Duodenal mucosa (tissue), 2 donors: ENCODE results near the gene ENDOD1.
A peak's percentile ranks its signal among the peaks of the same experiment; 100 is the strongest.

ENCODE experiments used
- H3K27ac ChIP-seq: one replicate; pipeline ENCODE4 v1.7.0; 2013; ENCODE audit warnings: low read depth, low read length
- H3K27me3 ChIP-seq, 2 donors: one replicate each; pipeline ENCODE4 v1.7.0; 2013; ENCODE audit warnings: low read length in 2 of 2, control low read depth in 1 of 2; ENCODE audit not compliant: insufficient read depth in 2 of 2, control insufficient read depth in 1 of 2
- H3K36me3 ChIP-seq, 2 donors: one replicate each; pipeline ENCODE4 v1.7.0; 2013; ENCODE audit warnings: low read length in 2 of 2, control low read depth in 1 of 2; ENCODE audit not compliant: insufficient read depth in 2 of 2, control insufficient read depth in 1 of 2
- H3K4me1 ChIP-seq, 2 donors: one replicate each; pipeline ENCODE4 v1.7.0; 2013; ENCODE audit warnings: low read length in 2 of 2, control low read depth in 1 of 2; ENCODE audit not compliant: insufficient read depth in 2 of 2, control insufficient read depth in 1 of 2
- H3K4me3 ChIP-seq, 2 donors: one replicate each; pipeline ENCODE4 v1.7.0; 2013; ENCODE audit warnings: low read length in 2 of 2, low read depth in 1 of 2
- H3K9ac ChIP-seq, 2 donors: one replicate each; pipeline ENCODE4 v1.7.0; 2013; ENCODE audit warnings: low read length in 2 of 2, low read depth in 1 of 2
- H3K9me3 ChIP-seq, 2 donors: one replicate each; pipeline ENCODE4 v1.7.0; 2013; ENCODE audit warnings: low read length in 2 of 2, control low read depth in 1 of 2; ENCODE audit not compliant: control insufficient read depth in 1 of 2

ENDOD1 gene

GRCh38 chr11:95148406-95148805 is 58.8 kb downstream of the ENDOD1 start:
- Histone ChIP-seq H3K27ac (no peak overlapping the region), H3K9ac (no peak overlapping the region), H3K4me1 (peaks cover 29 to 31% of the 10 kb centered on the region in 2 donors)

DNA sequence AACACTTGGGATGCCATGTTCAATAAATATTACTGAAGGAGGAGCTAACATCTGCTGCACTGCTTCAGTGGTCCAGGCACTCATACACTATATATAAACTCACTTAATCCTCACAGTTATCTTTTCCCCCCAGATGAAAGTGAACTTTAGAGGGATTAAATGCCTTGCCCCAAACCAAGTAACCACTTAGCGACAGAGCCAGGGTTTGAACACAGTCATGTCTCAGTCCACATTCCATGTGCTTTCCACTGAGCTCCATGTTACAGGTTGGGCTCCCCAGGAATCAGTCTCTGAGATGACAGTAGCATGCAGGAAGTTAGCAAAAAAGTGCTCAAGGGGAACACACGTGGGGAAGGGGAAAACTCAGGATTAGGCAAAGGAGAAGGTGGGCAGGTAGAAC is 59.3 kb downstream of the ENDOD1 start:
- no peak overlapping the region for H3K4me3 ChIP-seq
- H3K27ac ChIP-seq = no peak overlapping the region
- peaks cover 0 to 5% of the 10 kb centered on the region in 2 donors for H3K27me3 ChIP-seq
- H3K9me3 ChIP-seq = no peaks in the 10 kb centered on the region
- peaks cover 34 to 36% of the 10 kb centered on the region in 2 donors for H3K4me1 ChIP-seq
- H3K9ac ChIP-seq = no peak overlapping the region
- no peaks in the 10 kb centered on the region for H3K36me3 ChIP-seq

More at GRCh38 chr11:95148406-95148805, 58.8 kb downstream of the ENDOD1 start:
- H3K27me3 ChIP-seq = peaks cover 0 to 5% of the 10 kb centered on the region in 2 donors
- no peaks in the 10 kb centered on the region for H3K36me3 ChIP-seq
- H3K9me3 ChIP-seq = no peaks in the 10 kb centered on the region
- no peak overlapping the region for H3K4me3 ChIP-seq

- Histone ChIP-seq H3K27ac (peak overlapping the region; percentile 63), H3K36me3 (no peaks in the 10 kb centered on the region), H3K9ac (peak overlapping the region; percentile 82 to 96), H3K4me1 (peaks cover 34 to 36% of the 10 kb centered on the region in 2 donors), H3K9me3 (no peaks in the 10 kb centered on the region), H3K4me3 (peak overlapping the region; percentile 81 to 88), H3K27me3 (peaks cover 0 to 4% of the 10 kb centered on the region in 2 donors)
Measured at GRCh38 chr11:95149651-95150364, 60.2 kb downstream of the ENDOD1 start.

DNA sequence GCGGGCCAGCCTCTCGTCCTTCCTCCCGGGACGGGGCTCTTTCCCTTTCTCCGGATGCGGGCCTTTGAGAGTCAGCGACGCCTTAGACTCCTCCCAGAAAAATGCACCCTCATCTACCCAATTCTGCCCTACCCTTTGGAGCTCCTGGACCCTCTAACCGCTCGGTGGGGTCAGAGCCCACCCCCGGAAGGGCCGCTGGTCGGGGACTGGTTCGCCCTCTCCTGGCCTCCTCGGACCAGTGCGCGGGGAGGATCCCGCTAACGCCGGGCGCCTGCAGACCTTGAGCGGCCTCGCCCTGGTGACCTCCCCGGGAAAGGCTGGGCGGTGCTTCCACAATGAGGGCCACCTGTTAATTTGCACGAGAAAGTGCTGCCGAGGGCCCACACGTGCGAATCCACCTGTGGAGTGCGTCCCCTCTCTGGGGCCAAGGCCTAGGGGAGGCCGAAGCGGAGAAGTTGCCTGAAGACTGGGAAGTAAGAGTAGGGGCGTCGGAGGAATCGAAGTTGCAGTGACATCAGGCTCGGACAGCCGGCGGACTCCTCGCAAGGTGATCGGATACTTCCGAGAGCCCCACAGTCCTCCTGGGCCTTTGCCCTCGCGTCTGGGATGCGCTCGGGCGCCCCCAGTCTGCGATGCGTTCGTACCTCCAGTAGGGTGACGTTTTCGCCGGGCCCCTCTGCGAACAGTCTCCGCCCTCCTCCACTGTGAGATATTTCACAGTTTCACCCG is 61.5 kb downstream of the ENDOD1 start:
- peak overlapping the region; percentile 82 to 96 for H3K9ac ChIP-seq
- H3K4me3 ChIP-seq = peak overlapping the region; percentile 81 to 88
- H3K4me1 ChIP-seq = peaks cover 34 to 36% of the 10 kb centered on the region in 2 donors
- no peaks in the 10 kb centered on the region for H3K36me3 ChIP-seq
- H3K9me3 ChIP-seq = no peaks in the 10 kb centered on the region
- no peaks in the 10 kb centered on the region for H3K27me3 ChIP-seq
- peak overlapping the region; percentile 95 for H3K27ac ChIP-seq

GRCh38 chr11:95152876-95153856 is 63.5 kb downstream of the ENDOD1 start:
- Histone ChIP-seq H3K9me3 (no peaks in the 10 kb centered on the region), H3K9ac (peak overlapping the region; percentile 12 to 36), H3K4me1 (peaks cover 31% of the 10 kb centered on the region in 2 donors), H3K27me3 (no peaks in the 10 kb centered on the region), H3K36me3 (no peaks in the 10 kb centered on the region), H3K27ac (no peak overlapping the region), H3K4me3 (peak overlapping the region; percentile 33 to 53)

- no peaks in the 10 kb centered on the region for H3K36me3 ChIP-seq
Measured at GRCh38 chr11:95153857-95154246, 64.2 kb downstream of the ENDOD1 start.

GRCh38 chr11:95154514-95154913 is 64.9 kb downstream of the ENDOD1 start:
- H3K27me3 ChIP-seq = no peaks in the 10 kb centered on the region
- H3K4me1 ChIP-seq = peaks cover 26 to 31% of the 10 kb centered on the region in 2 donors

More at GRCh38 chr11:95153857-95154246, 64.2 kb downstream of the ENDOD1 start:
- Histone ChIP-seq H3K9me3 (no peaks in the 10 kb centered on the region), H3K9ac (peak overlapping the region in 1 of 2 donors; percentile 36), H3K27me3 (no peaks in the 10 kb centered on the region), H3K27ac (no peak overlapping the region), H3K4me3 (peak overlapping the region; percentile 33 to 53), H3K4me1 (peaks cover 31 to 32% of the 10 kb centered on the region in 2 donors)

GRCh38 chr11:95155385-95155784 is 65.7 kb downstream of the ENDOD1 start:
- Histone ChIP-seq H3K27ac (no peak overlapping the region), H3K4me3 (no peak overlapping the region), H3K36me3 (no peaks in the 10 kb centered on the region), H3K9me3 (no peaks in the 10 kb centered on the region), H3K27me3 (no peaks in the 10 kb centered on the region), H3K4me1 (peaks cover 19 to 25% of the 10 kb centered on the region in 2 donors), H3K9ac (no peak overlapping the region)

More at GRCh38 chr11:95154514-95154913, 64.9 kb downstream of the ENDOD1 start:
- no peaks in the 10 kb centered on the region for H3K36me3 ChIP-seq
- no peak overlapping the region for H3K4me3 ChIP-seq
- H3K9ac ChIP-seq = no peak overlapping the region
- H3K9me3 ChIP-seq = no peaks in the 10 kb centered on the region
- H3K27ac ChIP-seq = no peak overlapping the region

- Histone ChIP-seq H3K4me3 (no peak overlapping the region), H3K27me3 (no peaks in the 10 kb centered on the region), H3K9me3 (no peaks in the 10 kb centered on the region), H3K4me1 (peaks cover 19 to 25% of the 10 kb centered on the region in 2 donors), H3K9ac (no peak overlapping the region), H3K27ac (no peak overlapping the region), H3K36me3 (no peaks in the 10 kb centered on the region)
Measured at GRCh38 chr11:95156133-95156721, 66.6 kb downstream of the ENDOD1 start.
